ENCODE results near the gene GALNT17.

DNA sequence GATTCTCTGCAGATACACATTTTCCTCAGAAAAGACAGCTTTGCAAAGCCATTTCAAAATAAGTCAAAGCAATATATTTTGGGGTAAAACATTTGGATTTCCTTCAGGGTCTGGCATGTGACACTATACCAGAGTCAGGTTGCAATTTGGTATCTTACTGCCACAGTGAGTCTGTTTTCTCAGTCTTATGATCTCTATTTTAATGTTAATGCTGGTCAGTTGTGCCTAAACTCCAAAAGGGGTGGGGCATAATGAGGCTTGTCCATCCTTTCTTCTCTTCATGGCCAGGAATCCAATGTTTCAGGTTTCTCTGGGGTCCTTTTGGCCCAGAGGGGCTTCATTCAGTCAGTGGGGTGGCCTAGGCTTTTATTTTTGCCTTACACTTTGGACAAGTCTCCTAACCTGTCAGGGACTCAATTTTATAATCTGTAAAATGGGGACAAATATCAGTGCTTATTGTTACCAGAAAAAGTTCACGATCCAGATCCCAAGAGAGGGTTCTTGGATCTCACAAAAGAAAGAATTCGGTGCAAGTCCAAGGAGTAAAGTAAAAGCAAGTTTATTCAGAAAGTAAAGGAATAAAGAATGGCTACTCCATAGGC, 341.5 kb downstream of the GALNT17 start:
- TF ChIP-seq SIN3A (IDR thresholded peaks at IDR 0.05; ENCODE audit: borderline replicate concordance, insufficient read depth, low read depth, low read length) (no peak), POLR2AphosphoS5 (IDR thresholded peaks at IDR 0.05; ENCODE audit: low read depth, low read length) (no peak)
- TF ChIP-seq, protein P1, sequence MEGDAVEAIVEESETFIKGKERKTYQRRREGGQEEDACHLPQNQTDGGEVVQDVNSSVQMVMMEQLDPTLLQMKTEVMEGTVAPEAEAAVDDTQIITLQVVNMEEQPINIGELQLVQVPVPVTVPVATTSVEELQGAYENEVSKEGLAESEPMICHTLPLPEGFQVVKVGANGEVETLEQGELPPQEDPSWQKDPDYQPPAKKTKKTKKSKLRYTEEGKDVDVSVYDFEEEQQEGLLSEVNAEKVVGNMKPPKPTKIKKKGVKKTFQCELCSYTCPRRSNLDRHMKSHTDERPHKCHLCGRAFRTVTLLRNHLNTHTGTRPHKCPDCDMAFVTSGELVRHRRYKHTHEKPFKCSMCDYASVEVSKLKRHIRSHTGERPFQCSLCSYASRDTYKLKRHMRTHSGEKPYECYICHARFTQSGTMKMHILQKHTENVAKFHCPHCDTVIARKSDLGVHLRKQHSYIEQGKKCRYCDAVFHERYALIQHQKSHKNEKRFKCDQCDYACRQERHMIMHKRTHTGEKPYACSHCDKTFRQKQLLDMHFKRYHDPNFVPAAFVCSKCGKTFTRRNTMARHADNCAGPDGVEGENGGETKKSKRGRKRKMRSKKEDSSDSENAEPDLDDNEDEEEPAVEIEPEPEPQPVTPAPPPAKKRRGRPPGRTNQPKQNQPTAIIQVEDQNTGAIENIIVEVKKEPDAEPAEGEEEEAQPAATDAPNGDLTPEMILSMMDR (IDR thresholded peaks at IDR 0.05): no peak
- TF ChIP-seq, protein P2, sequence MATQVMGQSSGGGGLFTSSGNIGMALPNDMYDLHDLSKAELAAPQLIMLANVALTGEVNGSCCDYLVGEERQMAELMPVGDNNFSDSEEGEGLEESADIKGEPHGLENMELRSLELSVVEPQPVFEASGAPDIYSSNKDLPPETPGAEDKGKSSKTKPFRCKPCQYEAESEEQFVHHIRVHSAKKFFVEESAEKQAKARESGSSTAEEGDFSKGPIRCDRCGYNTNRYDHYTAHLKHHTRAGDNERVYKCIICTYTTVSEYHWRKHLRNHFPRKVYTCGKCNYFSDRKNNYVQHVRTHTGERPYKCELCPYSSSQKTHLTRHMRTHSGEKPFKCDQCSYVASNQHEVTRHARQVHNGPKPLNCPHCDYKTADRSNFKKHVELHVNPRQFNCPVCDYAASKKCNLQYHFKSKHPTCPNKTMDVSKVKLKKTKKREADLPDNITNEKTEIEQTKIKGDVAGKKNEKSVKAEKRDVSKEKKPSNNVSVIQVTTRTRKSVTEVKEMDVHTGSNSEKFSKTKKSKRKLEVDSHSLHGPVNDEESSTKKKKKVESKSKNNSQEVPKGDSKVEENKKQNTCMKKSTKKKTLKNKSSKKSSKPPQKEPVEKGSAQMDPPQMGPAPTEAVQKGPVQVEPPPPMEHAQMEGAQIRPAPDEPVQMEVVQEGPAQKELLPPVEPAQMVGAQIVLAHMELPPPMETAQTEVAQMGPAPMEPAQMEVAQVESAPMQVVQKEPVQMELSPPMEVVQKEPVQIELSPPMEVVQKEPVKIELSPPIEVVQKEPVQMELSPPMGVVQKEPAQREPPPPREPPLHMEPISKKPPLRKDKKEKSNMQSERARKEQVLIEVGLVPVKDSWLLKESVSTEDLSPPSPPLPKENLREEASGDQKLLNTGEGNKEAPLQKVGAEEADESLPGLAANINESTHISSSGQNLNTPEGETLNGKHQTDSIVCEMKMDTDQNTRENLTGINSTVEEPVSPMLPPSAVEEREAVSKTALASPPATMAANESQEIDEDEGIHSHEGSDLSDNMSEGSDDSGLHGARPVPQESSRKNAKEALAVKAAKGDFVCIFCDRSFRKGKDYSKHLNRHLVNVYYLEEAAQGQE (IDR thresholded peaks at IDR 0.05; ENCODE audit: insufficient read depth in 1 of 2, low read depth in 2 of 2, low read length in 1 of 2): no peak
